PC-9 (cell line): ENCODE results near the gene SCT.

Experiments used
- EZH2 ChIP-seq: fragments of 200-600 bp; sonication (generic); IDR thresholded peaks from 2 replicates; pipeline ENCODE4 v1.8.0; 2017; ENCODE audit warnings: antibody characterized with exemption, low read depth
- TF ChIP-seq, protein P1 (sequence below): fragments of 200-600 bp; sonication (generic); conservative IDR thresholded peaks from 2 replicates; pipeline ENCODE4 v1.6.1; 2017; ENCODE audit warnings: mixed run types, antibody characterized with exemption, mild to moderate bottlenecking, moderate library complexity

DNA sequence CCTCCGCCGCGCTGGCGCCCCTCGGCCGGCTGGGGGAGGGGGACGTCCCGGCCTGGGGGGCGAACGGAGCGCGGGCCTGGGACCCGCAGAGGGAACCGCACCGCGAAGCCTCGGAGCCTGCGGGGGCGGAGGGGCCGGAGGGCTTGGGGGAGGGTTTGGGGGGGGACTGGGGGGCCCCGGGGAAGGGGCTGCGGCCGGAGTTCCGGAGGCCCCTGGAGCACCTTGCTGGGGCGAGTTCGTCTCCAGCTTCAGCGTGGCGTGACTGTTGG, 261 bp upstream of the SCT start:
- no peak for TF ChIP-seq EZH2
- TF ChIP-seq, protein P1, sequence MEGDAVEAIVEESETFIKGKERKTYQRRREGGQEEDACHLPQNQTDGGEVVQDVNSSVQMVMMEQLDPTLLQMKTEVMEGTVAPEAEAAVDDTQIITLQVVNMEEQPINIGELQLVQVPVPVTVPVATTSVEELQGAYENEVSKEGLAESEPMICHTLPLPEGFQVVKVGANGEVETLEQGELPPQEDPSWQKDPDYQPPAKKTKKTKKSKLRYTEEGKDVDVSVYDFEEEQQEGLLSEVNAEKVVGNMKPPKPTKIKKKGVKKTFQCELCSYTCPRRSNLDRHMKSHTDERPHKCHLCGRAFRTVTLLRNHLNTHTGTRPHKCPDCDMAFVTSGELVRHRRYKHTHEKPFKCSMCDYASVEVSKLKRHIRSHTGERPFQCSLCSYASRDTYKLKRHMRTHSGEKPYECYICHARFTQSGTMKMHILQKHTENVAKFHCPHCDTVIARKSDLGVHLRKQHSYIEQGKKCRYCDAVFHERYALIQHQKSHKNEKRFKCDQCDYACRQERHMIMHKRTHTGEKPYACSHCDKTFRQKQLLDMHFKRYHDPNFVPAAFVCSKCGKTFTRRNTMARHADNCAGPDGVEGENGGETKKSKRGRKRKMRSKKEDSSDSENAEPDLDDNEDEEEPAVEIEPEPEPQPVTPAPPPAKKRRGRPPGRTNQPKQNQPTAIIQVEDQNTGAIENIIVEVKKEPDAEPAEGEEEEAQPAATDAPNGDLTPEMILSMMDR: no peak
